ENCODE measurements around the gene PLEKHG4B. TPM values are rescaled to one million over a fixed set of nuclear protein-coding genes. Genes with fewer than 3 reads are reported as not detected.

PLEKHG4B gene
- polyA plus RNA-seq, 1 donor (not counting 4 experiments of a cell fraction or from before 2014, with no cell fraction given): not detected

DNA sequence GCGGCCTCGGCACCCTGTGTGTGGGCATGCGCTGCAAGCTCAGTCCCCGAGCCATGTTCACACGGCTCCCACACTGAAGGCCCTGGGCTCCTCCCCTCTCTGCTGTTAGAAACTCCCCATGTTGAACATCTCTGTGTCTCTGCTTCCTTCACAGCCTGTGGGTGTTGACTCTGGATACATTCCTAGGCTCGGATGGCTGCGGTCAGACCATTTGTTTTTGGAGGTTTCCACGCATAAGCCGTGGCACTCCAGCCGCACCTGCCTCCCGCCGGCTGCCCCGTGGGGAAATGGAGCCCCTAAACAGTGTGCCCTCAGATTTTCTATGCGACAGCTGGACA lies 68.2 kb downstream of the PLEKHG4B start:
- Histone ChIP-seq H3K36me3 (ENCODE audit: control insufficient read depth in 2 of 2, extremely low read depth in 1 of 2, insufficient read depth in 2 of 2, low read length in 2 of 2) (no peaks in the 10 kb centered on the region), H3K4me2 (ENCODE audit: control insufficient read depth, extremely low read depth, insufficient read depth, low read depth, low read length) (no peak overlapping the region), H3K27me3 (ENCODE audit: control insufficient read depth, extremely low read depth, insufficient read depth, low read length) (no peaks in the 10 kb centered on the region), H3K4me1 (ENCODE audit: control insufficient read depth, extremely low read depth, insufficient read depth, low read length) (no peaks in the 10 kb centered on the region), H3K9me3 (ENCODE audit: control insufficient read depth, low read depth, low read length) (no peaks in the 10 kb centered on the region), H3K9ac (ENCODE audit: control insufficient read depth, extremely low read depth, insufficient read depth, low read length) (no peak overlapping the region), H3K79me2 (ENCODE audit: control insufficient read depth, insufficient read depth, low read length) (no peaks in the 10 kb centered on the region), H4K20me1 (ENCODE audit: control insufficient read depth, extremely low read depth, insufficient read depth, low read length) (no peaks in the 10 kb centered on the region), H3K27ac (ENCODE audit: control insufficient read depth, insufficient read depth, low read length) (no peak overlapping the region), H2AFZ (ENCODE audit: control insufficient read depth, low read length) (no peak overlapping the region), H3K9me1 (ENCODE audit: control insufficient read depth, extremely low read depth, insufficient read depth, low read length) (no peaks in the 10 kb centered on the region), H3K4me3 (ENCODE audit: control insufficient read depth in 2 of 3, extremely low read depth in 1 of 3, insufficient read depth in 2 of 3, low read depth in 1 of 3, low read length in 3 of 3) (no peak overlapping the region)
- no peak for FAIRE-seq
- no peak for TF ChIP-seq EZH2 (IDR thresholded peaks at IDR 0.05; ENCODE audit: low read length)
- TF ChIP-seq CTCF (optimal IDR thresholded peaks at IDR 0.05 in 1 of 3, IDR thresholded peaks at IDR 0.05 in 1 of 3, conservative IDR thresholded peaks at IDR 0.05 in 1 of 3; ENCODE audit: extremely low read depth in 1 of 3, insufficient read depth in 2 of 3, low read length in 3 of 3): no peak
- dilution Hi-C loops (cut with MboI; ENCODE audit: extremely low pct_ligation_motif_present, low sequenced_read_pairs): no loop called here
- no peak for DNase-seq (ENCODE audit: low read depth, low spot score)

- Histone ChIP-seq H3K27me3 (ENCODE audit: control insufficient read depth, extremely low read depth, insufficient read depth, low read length) (no peaks in the 10 kb centered on the region), H3K9me3 (ENCODE audit: control insufficient read depth, low read depth, low read length) (no peaks in the 10 kb centered on the region), H4K20me1 (ENCODE audit: control insufficient read depth, extremely low read depth, insufficient read depth, low read length) (no peaks in the 10 kb centered on the region), H3K9ac (ENCODE audit: control insufficient read depth, extremely low read depth, insufficient read depth, low read length) (no peak overlapping the region), H2AFZ (ENCODE audit: control insufficient read depth, low read length) (no peak overlapping the region), H3K4me2 (ENCODE audit: control insufficient read depth, extremely low read depth, insufficient read depth, low read depth, low read length) (no peak overlapping the region), H3K79me2 (ENCODE audit: control insufficient read depth, insufficient read depth, low read length) (no peaks in the 10 kb centered on the region), H3K36me3 (ENCODE audit: control insufficient read depth in 2 of 2, extremely low read depth in 1 of 2, insufficient read depth in 2 of 2, low read length in 2 of 2) (no peaks in the 10 kb centered on the region), H3K27ac (ENCODE audit: control insufficient read depth, insufficient read depth, low read length) (no peak overlapping the region), H3K4me3 (ENCODE audit: control insufficient read depth in 2 of 3, extremely low read depth in 1 of 3, insufficient read depth in 2 of 3, low read depth in 1 of 3, low read length in 3 of 3) (no peak overlapping the region), H3K9me1 (ENCODE audit: control insufficient read depth, extremely low read depth, insufficient read depth, low read length) (no peaks in the 10 kb centered on the region), H3K4me1 (ENCODE audit: control insufficient read depth, extremely low read depth, insufficient read depth, low read length) (no peaks in the 10 kb centered on the region)
- DNase-seq (ENCODE audit: low read depth, low spot score): no peak
- no peak for TF ChIP-seq CTCF (optimal IDR thresholded peaks at IDR 0.05 in 1 of 3, IDR thresholded peaks at IDR 0.05 in 1 of 3, conservative IDR thresholded peaks at IDR 0.05 in 1 of 3; ENCODE audit: extremely low read depth in 1 of 3, insufficient read depth in 2 of 3, low read length in 3 of 3)
- TF ChIP-seq EZH2 (IDR thresholded peaks at IDR 0.05; ENCODE audit: low read length): no peak
- dilution Hi-C loops (cut with MboI; ENCODE audit: extremely low pct_ligation_motif_present, low sequenced_read_pairs): no loop called here
- no peak for FAIRE-seq
These were observed 69.2 kb downstream of the PLEKHG4B start for GRCh38 chr5:160921-161802.

Data from keratinocyte (primary cell).